Peyer's patch (tissue), 4 donors: ENCODE data around the gene WWTR1. TPM values are rescaled to one million over a fixed set of nuclear protein-coding genes. Genes with fewer than 3 reads are reported as not detected.

ENCODE experiments used
- DNase-seq, 3 donors: peaks; one replicate each; pipeline ENCODE4 v3.0.0-alpha.2; 2017 to 2019
- H3K27ac ChIP-seq, 4 donors: fragments of 200-600 bp; sonication (generic); one replicate each; pipeline ENCODE4 v1.5.1; 2016 to 2019
- H3K27me3 ChIP-seq, 2 donors: fragments of 200-600 bp; sonication (generic); one replicate each; pipeline ENCODE4 v1.5.1; 2019
- H3K36me3 ChIP-seq, 3 donors: fragments of 200-600 bp; sonication (generic); one replicate each; pipeline ENCODE4 v1.5.1; 2016 to 2019
- H3K4me1 ChIP-seq, 4 donors: fragments of 200-600 bp; sonication (generic); one replicate each; pipeline ENCODE4 v1.5.1; 2016 to 2019
- H3K4me3 ChIP-seq, 4 donors: fragments of 200-600 bp; sonication (generic); 1 replicate in 3 of 4; 2 replicates in 1 of 4; pipeline ENCODE4 v1.5.1; 2016 to 2019; ENCODE audit warnings: mild to moderate bottlenecking in 1 of 4
- H3K9me3 ChIP-seq, 4 donors: fragments of 200-600 bp; sonication (generic); one replicate each; pipeline ENCODE4 v1.5.1; 2016 to 2019; ENCODE audit warnings: mild to moderate bottlenecking in 1 of 4
- POLR2A ChIP-seq, 2 donors: fragments of 450-650 bp; IDR thresholded peaks; one replicate each; pipeline ENCODE4 v1.5.1; 2017; ENCODE audit warnings: antibody characterized with exemption in 2 of 2, mild to moderate bottlenecking in 2 of 2, moderate library complexity in 2 of 2
- small RNA-seq, 2 donors: library from RNA; depleted of rRNA; stranded (forward); fragments of <200 nt; gene quantifications; one replicate each; pipeline ENCODE3, GENCODE V24; 2016
- total RNA-seq, 4 donors: library from RNA; depleted of rRNA; stranded (reverse); fragments of >200 nt; gene quantifications; one replicate each; pipeline ENCODE4 v1.1.0, GENCODE V29; 2016
- TF ChIP-seq, protein P1 (sequence below), 6 experiments: fragments of 450-650 bp in 4 of 6; fragments of 200-600 bp in 2 of 6; sonication (generic) in 1 of 6; IDR thresholded peaks; one replicate each; pipeline ENCODE4 v1.5.1; 2017 to 2019; ENCODE audit warnings: antibody characterized with exemption in 6 of 6, mild to moderate bottlenecking in 3 of 6, moderate library complexity in 1 of 6

The WWTR1 gene
- total RNA-seq, 4 donors from 2014 or later: 13.8 to 62.7 (median 18.5) TPM

DNA sequence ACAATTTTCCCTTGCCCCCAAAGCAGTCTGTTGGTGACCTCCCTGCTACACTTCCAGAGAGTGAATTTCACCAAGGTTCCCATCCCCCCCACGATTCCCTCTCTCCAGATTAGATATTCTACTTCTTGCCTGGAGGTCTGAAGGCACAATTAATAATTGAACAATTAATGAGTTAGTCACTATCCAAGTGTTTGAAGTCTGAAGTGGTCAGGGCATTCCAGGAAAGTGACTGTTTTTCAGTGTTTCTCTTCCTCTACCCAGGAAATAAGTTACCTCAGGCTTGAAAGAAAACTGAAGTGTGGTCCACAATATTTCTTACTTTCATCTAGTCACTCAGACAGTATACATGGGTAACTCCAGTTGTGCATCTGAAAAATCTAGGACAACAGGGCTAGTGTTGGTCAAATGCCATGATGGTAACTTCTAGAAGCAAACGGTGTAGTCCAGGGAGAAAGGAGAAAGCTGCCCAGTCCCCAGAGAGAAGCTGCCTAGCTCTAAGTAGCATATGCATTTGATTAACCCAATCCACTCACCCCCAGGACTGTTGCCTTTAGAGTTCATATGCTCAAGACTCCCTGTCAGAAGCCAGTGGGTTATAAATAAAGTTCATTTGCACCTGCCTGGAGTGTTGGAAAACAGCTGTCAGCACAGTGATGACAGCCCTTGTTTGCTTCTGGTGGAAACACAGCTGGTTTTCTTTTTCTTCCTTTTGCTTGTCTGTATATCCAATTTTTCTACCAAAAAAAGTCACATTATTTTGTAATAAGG, 185.6 kb downstream of the WWTR1 start:
- H3K4me1 ChIP-seq: peaks cover 0 to 17% (median 4%) of the 10 kb centered on the region in 4 donors

DNA sequence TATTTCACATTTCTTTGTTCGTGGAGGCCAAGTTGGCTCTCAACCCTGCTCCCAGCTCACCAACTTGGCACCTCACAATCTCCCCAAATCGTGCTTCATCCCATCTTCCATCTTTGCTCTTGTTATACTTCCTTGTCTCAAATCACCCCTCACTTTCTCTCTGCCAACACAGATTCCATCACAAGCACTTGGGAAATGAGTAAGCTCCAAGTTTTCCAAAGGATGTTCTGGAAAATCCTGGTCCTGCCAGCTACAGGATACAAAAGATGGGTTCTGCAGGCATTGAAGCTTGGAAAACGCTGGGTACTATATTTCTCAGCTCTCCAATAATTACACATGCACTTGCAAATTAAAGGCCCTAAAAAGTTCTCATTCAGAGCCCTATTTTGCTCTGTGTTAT, 187.4 kb downstream of the WWTR1 start:
- Histone ChIP-seq H3K4me1 (peaks cover 0 to 17% (median 4%) of the 10 kb centered on the region in 4 donors), H3K27ac (no peak overlapping the region), H3K36me3 (no peaks in the 10 kb centered on the region), H3K27me3 (no peaks in the 10 kb centered on the region), H3K9me3 (no peaks in the 10 kb centered on the region), H3K4me3 (no peak overlapping the region)
- TF ChIP-seq POLR2A (IDR thresholded peaks at IDR 0.05): no peak
- TF ChIP-seq, protein P1, sequence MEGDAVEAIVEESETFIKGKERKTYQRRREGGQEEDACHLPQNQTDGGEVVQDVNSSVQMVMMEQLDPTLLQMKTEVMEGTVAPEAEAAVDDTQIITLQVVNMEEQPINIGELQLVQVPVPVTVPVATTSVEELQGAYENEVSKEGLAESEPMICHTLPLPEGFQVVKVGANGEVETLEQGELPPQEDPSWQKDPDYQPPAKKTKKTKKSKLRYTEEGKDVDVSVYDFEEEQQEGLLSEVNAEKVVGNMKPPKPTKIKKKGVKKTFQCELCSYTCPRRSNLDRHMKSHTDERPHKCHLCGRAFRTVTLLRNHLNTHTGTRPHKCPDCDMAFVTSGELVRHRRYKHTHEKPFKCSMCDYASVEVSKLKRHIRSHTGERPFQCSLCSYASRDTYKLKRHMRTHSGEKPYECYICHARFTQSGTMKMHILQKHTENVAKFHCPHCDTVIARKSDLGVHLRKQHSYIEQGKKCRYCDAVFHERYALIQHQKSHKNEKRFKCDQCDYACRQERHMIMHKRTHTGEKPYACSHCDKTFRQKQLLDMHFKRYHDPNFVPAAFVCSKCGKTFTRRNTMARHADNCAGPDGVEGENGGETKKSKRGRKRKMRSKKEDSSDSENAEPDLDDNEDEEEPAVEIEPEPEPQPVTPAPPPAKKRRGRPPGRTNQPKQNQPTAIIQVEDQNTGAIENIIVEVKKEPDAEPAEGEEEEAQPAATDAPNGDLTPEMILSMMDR (IDR thresholded peaks at IDR 0.05): no peak
- DNase-seq: no peak

More for the DNA sequence above, 185.6 kb downstream of the WWTR1 start:
- no peak overlapping the region for H3K27ac ChIP-seq
- H3K9me3 ChIP-seq: no peaks in the 10 kb centered on the region
- H3K36me3 ChIP-seq: no peaks in the 10 kb centered on the region
- no peaks in the 10 kb centered on the region for H3K27me3 ChIP-seq
- TF ChIP-seq, protein P1 (IDR thresholded peaks at IDR 0.05): no peak
- TF ChIP-seq POLR2A (IDR thresholded peaks at IDR 0.05): no peak
- H3K4me3 ChIP-seq: no peak overlapping the region
- DNase-seq: no peak

DNA sequence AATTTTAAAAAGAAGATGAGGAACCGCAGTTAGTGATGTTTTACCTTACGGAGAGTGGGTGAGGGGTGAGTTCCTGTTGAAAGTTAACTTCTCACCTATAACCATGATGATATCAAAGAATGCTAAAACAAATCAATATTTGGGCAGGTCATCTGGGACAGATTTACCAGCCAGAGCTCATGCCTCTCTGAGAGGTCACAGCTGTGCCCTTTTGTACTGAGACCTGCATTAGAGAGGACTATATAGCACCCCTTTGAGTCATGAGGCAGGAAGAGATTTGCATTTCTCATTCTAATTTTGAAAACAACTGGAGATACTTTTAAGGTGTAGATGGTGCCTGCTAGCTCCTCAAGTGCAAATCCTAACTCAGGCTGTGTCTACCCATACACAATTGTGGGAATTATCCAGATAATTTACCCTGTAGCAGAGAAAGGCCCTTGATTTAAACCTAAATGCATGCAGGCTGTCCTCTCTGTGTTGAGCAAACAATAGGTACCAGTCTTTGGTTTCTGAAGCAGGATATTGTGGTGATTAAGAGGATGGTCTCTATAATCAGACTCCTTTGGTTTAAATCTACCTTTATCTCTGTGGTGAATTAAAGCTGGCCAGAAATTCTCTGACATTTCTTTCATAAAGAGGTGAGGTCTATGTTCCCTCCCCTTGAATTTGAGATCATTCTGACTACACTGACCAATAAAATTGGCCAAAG, 189.2 kb downstream of the WWTR1 start:
- no peak for DNase-seq
- Histone ChIP-seq H3K36me3 (no peaks in the 10 kb centered on the region), H3K9me3 (no peaks in the 10 kb centered on the region), H3K4me3 (no peak overlapping the region), H3K27me3 (no peaks in the 10 kb centered on the region), H3K27ac (no peak overlapping the region), H3K4me1 (peaks cover 0 to 17% (median 4%) of the 10 kb centered on the region in 4 donors)
- TF ChIP-seq POLR2A (IDR thresholded peaks at IDR 0.05): no peak
- TF ChIP-seq, protein P1 (IDR thresholded peaks at IDR 0.05): no peak

Small RNA genes lying within 50 kb of the gene (small RNA-seq; reads per million reads assigned to genes)
- gene RNU6-1098P: 0 to 0.06 reads per million in 2 donors

Other genes with a start within 250 kb of the WWTR1 start
- 100 to 1,000 TPM in 3 of 4 donors, 1 to 10 TPM in 1; 1.7 to 500 (median 217) TPM for gene TM4SF4, start 183.3 kb downstream of the WWTR1 start, total RNA-seq
- 10 to 100 TPM; 10.9 to 29.7 (median 17.9) TPM for gene COMMD2, start 94.5 kb upstream of the WWTR1 start, total RNA-seq
- not detected for gene ANKUB1, start 134.5 kb upstream of the WWTR1 start, total RNA-seq
- 10 to 100 TPM; 35.0 to 74.3 (median 58.1) TPM for gene RNF13, start 155.2 kb upstream of the WWTR1 start, total RNA-seq